DOHH2 (cell line): ENCODE results near the gene PDK3.
A peak's percentile ranks its signal among the peaks of the same experiment; 100 is the strongest.

Experiments used
- H3F3A ChIP-seq: fragments of 200-600 bp; sonication (generic), shearing (Covaris generic); 2 replicates; pipeline ENCODE4 v1.6.0; 2016; ENCODE audit warnings: antibody characterized with exemption, mild to moderate bottlenecking; ENCODE audit not compliant: control insufficient read depth, insufficient read depth
- H3K27ac ChIP-seq: fragments of 200-600 bp; sonication (generic); 2 replicates; pipeline ENCODE4 v1.5.1; 2014; ENCODE audit warnings: low read depth, mild to moderate bottlenecking, low read length, moderate library complexity
- H3K27me3 ChIP-seq: fragments of 200-600 bp; sonication (generic); 2 replicates; pipeline ENCODE4 v1.6.1; 2014; ENCODE audit warnings: mild to moderate bottlenecking, low read length, mixed read lengths; ENCODE audit not compliant: control insufficient read depth
- H3K36me3 ChIP-seq: fragments of 200-600 bp; sonication (generic); 2 replicates; pipeline ENCODE4 v1.6.1; 2014; ENCODE audit warnings: mild to moderate bottlenecking, low read length, moderate library complexity, mixed read lengths; ENCODE audit not compliant: control insufficient read depth
- H3K4me1 ChIP-seq: fragments of 200-600 bp; sonication (generic); 2 replicates; pipeline ENCODE4 v1.6.1; 2014; ENCODE audit warnings: mild to moderate bottlenecking, low read length, mixed read lengths; ENCODE audit not compliant: control insufficient read depth
- H3K4me2 ChIP-seq: fragments of 200-600 bp; sonication (generic); 2 replicates; pipeline ENCODE4 v1.6.0; 2014; ENCODE audit warnings: mild to moderate bottlenecking, low read length, moderate library complexity
- H3K4me3 ChIP-seq: fragments of 200-600 bp; sonication (generic); 2 replicates; pipeline ENCODE4 v1.5.1; 2014; ENCODE audit warnings: mild to moderate bottlenecking, low read length, mixed read lengths
- H3K79me2 ChIP-seq: fragments of 200-600 bp; sonication (generic); 2 replicates; pipeline ENCODE4 v1.6.1; 2014; ENCODE audit warnings: mild to moderate bottlenecking, low read length, mixed read lengths; ENCODE audit not compliant: control insufficient read depth
- H3K9me2 ChIP-seq: fragments of 200-600 bp; sonication (generic); replicated peaks from 2 replicates; pipeline ENCODE4 v1.6.1; 2014; ENCODE audit warnings: mild to moderate bottlenecking, low read length, mixed read lengths; ENCODE audit not compliant: control insufficient read depth
- H3K9me3 ChIP-seq: fragments of 200-600 bp; sonication (generic); 2 replicates; pipeline ENCODE4 v1.6.1; 2014; ENCODE audit warnings: antibody characterized with exemption, low read length, mixed read lengths; ENCODE audit not compliant: control insufficient read depth, insufficient read depth
- H4K20me1 ChIP-seq: fragments of 200-600 bp; sonication (generic); 2 replicates; pipeline ENCODE4 v1.6.0; 2014; ENCODE audit warnings: low read depth, mild to moderate bottlenecking, antibody characterized with exemption, low read length, moderate library complexity; ENCODE audit not compliant: control insufficient read depth, insufficient read depth
- EZH2phosphoT487 ChIP-seq: fragments of 200-600 bp; sonication (generic); IDR thresholded peaks from 2 replicates; pipeline ENCODE4 v1.6.1; 2017; ENCODE audit warnings: borderline replicate concordance, mild to moderate bottlenecking, antibody characterized with exemption, low read length, moderate library complexity, mixed read lengths
- TF ChIP-seq, protein P1 (sequence below): fragments of 200-600 bp; sonication (generic); IDR thresholded peaks from one replicate; pipeline ENCODE4 v1.5.1; 2014; ENCODE audit warnings: antibody characterized with exemption, mild to moderate bottlenecking, low read depth, low read length; ENCODE audit not compliant: poor library complexity, severe bottlenecking

Gene PDK3

DNA sequence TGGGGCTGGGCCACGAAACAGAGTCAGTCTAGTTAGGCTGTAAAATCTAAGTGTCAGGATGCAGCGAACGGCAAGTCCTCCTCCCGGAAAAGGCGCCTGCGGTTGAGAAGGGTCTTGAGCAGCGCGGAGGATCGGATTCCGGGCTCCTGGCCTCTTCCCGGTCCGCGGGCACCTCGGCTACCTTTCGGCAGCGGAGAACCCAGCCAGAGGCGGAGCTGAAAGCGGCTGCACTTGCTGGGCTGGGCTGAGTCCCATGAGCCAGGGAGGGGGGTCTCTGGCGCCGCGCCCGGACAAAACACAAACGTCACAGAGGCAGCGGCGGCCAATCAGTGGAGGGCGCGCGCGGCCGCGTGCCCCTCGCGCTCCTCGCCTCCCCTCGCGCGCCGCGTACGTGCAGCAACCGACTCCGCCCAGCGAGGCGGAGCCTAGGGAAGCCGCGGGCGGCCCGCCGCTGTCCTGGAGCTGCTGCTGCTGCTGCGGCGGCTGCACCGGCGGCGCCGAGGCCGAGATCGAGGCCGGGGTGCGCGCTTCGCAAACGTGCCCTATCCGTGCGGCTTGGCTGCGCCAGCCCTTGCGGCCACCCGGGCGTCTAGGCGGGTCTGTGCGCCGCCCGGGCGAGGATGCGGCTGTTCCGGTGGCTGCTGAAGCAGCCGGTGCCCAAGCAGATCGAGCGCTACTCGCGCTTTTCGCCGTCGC lies at the start of gene PDK3:
Gene PDK3 (plus strand): TSS at position 451 of the 696 bp plus-strand sequence. CDS start 170 bp downstream, at position 621.
- H3K4me1 ChIP-seq: peaks cover 33% of the 10 kb centered on the region

GRCh38 chrX:24415921-24416320 lies 49.2 kb upstream of the PDK3 start:
- Histone ChIP-seq H3F3A (no peaks in the 10 kb centered on the region), H3K9me3 (no peaks in the 10 kb centered on the region), H3K79me2 (no peaks in the 10 kb centered on the region), H3K4me1 (no peaks in the 10 kb centered on the region), H3K27me3 (no peaks in the 10 kb centered on the region), H3K9me2 (no peaks in the 10 kb centered on the region), H3K4me2 (no peak overlapping the region), H4K20me1 (no peaks in the 10 kb centered on the region), H3K27ac (no peak overlapping the region), H3K4me3 (no peak overlapping the region), H3K36me3 (no peaks in the 10 kb centered on the region)
- TF ChIP-seq EZH2phosphoT487: no peak
- TF ChIP-seq, protein P1, sequence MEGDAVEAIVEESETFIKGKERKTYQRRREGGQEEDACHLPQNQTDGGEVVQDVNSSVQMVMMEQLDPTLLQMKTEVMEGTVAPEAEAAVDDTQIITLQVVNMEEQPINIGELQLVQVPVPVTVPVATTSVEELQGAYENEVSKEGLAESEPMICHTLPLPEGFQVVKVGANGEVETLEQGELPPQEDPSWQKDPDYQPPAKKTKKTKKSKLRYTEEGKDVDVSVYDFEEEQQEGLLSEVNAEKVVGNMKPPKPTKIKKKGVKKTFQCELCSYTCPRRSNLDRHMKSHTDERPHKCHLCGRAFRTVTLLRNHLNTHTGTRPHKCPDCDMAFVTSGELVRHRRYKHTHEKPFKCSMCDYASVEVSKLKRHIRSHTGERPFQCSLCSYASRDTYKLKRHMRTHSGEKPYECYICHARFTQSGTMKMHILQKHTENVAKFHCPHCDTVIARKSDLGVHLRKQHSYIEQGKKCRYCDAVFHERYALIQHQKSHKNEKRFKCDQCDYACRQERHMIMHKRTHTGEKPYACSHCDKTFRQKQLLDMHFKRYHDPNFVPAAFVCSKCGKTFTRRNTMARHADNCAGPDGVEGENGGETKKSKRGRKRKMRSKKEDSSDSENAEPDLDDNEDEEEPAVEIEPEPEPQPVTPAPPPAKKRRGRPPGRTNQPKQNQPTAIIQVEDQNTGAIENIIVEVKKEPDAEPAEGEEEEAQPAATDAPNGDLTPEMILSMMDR: no peak

More for the DNA sequence above, at the start of gene PDK3:
- Histone ChIP-seq H3K9me3 (no peaks in the 10 kb centered on the region), H3K79me2 (peaks cover 18% of the 10 kb centered on the region), H3K4me2 (peak within 1 kb of the TSS; percentile 63), H3F3A (0 out of 2 replicates have a peak, but pooled peaks cover 5% of the 10 kb centered on the region), H4K20me1 (no peaks in the 10 kb centered on the region), H3K4me3 (peak within 1 kb of the TSS; percentile 72), H3K27ac (peak within 1 kb of the TSS; percentile 33; the same call in 1 of the 2 replicates), H3K36me3 (no peaks in the 10 kb centered on the region), H3K27me3 (no peaks in the 10 kb centered on the region), H3K9me2 (no peaks in the 10 kb centered on the region)
- TF ChIP-seq, protein P1: no peak

- TF ChIP-seq, protein P1: no peak
- TF ChIP-seq EZH2phosphoT487: no peak
- Histone ChIP-seq H3K4me3 (no peak overlapping the region), H3F3A (no peaks in the 10 kb centered on the region), H3K27me3 (no peaks in the 10 kb centered on the region), H4K20me1 (no peaks in the 10 kb centered on the region), H3K9me3 (no peaks in the 10 kb centered on the region), H3K79me2 (no peaks in the 10 kb centered on the region), H3K27ac (no peak overlapping the region), H3K36me3 (no peaks in the 10 kb centered on the region), H3K4me1 (no peaks in the 10 kb centered on the region), H3K9me2 (no peaks in the 10 kb centered on the region), H3K4me2 (no peak overlapping the region)
These were observed 41.1 kb upstream of the PDK3 start for GRCh38 chrX:24423960-24424359.
